Measurements from ENCODE around the gene DBN1. TPM values are rescaled to one million over a fixed set of nuclear protein-coding genes. Genes with fewer than 3 reads are reported as not detected.

The DBN1 gene
- polyA plus RNA-seq, 1 of the 3 experiments (the other 2 are of a cell fraction): 244 TPM

DNA sequence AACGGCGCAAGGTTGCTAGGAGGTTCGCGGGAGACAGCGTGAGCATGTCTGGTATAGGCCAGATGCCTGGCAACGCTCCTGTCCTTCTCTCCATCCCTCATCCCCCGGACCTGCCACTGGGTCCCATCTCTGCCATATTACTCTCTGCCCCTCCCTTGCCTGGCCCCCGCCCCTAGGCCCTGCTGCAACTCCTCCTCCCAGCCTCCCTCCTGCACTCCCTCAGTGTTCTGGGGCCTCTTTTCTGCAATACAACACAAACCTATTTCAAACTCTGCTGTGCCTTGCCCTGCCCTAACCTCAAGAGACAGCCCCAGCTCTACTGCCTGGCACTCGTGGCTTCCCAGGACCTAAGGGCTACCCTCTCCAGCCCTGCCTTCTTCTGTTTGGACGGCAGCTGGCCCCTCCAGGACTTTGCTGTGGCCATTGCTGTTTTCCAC is 8.9 kb upstream of the DBN1 start:
- H3K4me3 ChIP-seq (ENCODE audit: low read depth in 2 of 2, low read length in 1 of 2): no peak overlapping the region
- CTCF ChIA-PET: interaction anchor here (1.5 to 20.3 kb wide), 5 partner anchors 13 to 91 kb away, joined by 3 to 201 read pairs (median 7); partner anchors contain the start of gene PDLIM7

More for the DNA sequence above, 8.9 kb upstream of the DBN1 start:
- H2AFZ ChIP-seq (ENCODE audit: low read depth): no peak overlapping the region
- peaks cover 3% of the 10 kb centered on the region; the same call in 1 of the 2 replicates for H3K79me2 ChIP-seq (ENCODE audit: insufficient read depth)
- peak; percentile 58 for DNase-seq
- H3K4me1 ChIP-seq (ENCODE audit: control insufficient read depth in 1 of 2, insufficient read depth in 2 of 2, low read depth in 1 of 2, low read length in 1 of 2): peaks cover 6 to 69% of the 10 kb centered on the region in 2 experiments; a peak in 3 of 4 replicates
- H3K4me2 ChIP-seq: no peak overlapping the region
- H3K27ac ChIP-seq (ENCODE audit: low read depth in 2 of 2, low read length in 1 of 2): peak overlapping the region; percentile 22 to 31; a peak in 3 of 4 replicates
- POLR2A ChIA-PET: interaction anchor here (0.7 to 1.0 kb wide), 2 partner anchors 8 to 73 kb away, joined by 3 to 4 read pairs; no protein-coding TSS in a partner anchor
- H3K9me2 ChIP-seq: no peaks in the 10 kb centered on the region
- TF ChIP-seq RCOR1 (IDR thresholded peaks at IDR 0.05; ENCODE audit: low read length): no peak
- TF ChIP-seq TEAD4 (IDR thresholded peaks at IDR 0.05; ENCODE audit: borderline replicate concordance, insufficient read depth): no peak
- no peak for TF ChIP-seq NRF1 (IDR thresholded peaks at IDR 0.05; ENCODE audit: low read depth, low read length)
- TF ChIP-seq RAD21 (IDR thresholded peaks at IDR 0.05; ENCODE audit: low read length): no peak
- no peak for TF ChIP-seq EP300 (IDR thresholded peaks at IDR 0.05; ENCODE audit: borderline replicate concordance in 1 of 2, low read depth in 1 of 2, low read length in 1 of 2)
- TF ChIP-seq, protein P1, sequence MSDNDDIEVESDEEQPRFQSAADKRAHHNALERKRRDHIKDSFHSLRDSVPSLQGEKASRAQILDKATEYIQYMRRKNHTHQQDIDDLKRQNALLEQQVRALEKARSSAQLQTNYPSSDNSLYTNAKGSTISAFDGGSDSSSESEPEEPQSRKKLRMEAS (IDR thresholded peaks at IDR 0.05; ENCODE audit: low read depth): no peak
- TF ChIP-seq, protein P2, sequence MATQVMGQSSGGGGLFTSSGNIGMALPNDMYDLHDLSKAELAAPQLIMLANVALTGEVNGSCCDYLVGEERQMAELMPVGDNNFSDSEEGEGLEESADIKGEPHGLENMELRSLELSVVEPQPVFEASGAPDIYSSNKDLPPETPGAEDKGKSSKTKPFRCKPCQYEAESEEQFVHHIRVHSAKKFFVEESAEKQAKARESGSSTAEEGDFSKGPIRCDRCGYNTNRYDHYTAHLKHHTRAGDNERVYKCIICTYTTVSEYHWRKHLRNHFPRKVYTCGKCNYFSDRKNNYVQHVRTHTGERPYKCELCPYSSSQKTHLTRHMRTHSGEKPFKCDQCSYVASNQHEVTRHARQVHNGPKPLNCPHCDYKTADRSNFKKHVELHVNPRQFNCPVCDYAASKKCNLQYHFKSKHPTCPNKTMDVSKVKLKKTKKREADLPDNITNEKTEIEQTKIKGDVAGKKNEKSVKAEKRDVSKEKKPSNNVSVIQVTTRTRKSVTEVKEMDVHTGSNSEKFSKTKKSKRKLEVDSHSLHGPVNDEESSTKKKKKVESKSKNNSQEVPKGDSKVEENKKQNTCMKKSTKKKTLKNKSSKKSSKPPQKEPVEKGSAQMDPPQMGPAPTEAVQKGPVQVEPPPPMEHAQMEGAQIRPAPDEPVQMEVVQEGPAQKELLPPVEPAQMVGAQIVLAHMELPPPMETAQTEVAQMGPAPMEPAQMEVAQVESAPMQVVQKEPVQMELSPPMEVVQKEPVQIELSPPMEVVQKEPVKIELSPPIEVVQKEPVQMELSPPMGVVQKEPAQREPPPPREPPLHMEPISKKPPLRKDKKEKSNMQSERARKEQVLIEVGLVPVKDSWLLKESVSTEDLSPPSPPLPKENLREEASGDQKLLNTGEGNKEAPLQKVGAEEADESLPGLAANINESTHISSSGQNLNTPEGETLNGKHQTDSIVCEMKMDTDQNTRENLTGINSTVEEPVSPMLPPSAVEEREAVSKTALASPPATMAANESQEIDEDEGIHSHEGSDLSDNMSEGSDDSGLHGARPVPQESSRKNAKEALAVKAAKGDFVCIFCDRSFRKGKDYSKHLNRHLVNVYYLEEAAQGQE (IDR thresholded peaks at IDR 0.05; ENCODE audit: low read depth, low read length): no peak
- no peak for TF ChIP-seq TCF12 (IDR thresholded peaks at IDR 0.05)
- no peak for TF ChIP-seq ELF1 (IDR thresholded peaks at IDR 0.05)
- TF ChIP-seq, protein P3, sequence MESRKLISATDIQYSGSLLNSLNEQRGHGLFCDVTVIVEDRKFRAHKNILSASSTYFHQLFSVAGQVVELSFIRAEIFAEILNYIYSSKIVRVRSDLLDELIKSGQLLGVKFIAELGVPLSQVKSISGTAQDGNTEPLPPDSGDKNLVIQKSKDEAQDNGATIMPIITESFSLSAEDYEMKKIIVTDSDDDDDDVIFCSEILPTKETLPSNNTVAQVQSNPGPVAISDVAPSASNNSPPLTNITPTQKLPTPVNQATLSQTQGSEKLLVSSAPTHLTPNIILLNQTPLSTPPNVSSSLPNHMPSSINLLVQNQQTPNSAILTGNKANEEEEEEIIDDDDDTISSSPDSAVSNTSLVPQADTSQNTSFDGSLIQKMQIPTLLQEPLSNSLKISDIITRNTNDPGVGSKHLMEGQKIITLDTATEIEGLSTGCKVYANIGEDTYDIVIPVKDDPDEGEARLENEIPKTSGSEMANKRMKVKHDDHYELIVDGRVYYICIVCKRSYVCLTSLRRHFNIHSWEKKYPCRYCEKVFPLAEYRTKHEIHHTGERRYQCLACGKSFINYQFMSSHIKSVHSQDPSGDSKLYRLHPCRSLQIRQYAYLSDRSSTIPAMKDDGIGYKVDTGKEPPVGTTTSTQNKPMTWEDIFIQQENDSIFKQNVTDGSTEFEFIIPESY (IDR thresholded peaks at IDR 0.05; ENCODE audit: borderline replicate concordance, low read depth): no peak
- no peak for TF ChIP-seq RFX5 (IDR thresholded peaks at IDR 0.05; ENCODE audit: low read length)
- no peak for TF ChIP-seq NFIC (IDR thresholded peaks at IDR 0.05; ENCODE audit: borderline replicate concordance)
- no peak for TF ChIP-seq YY1 (IDR thresholded peaks at IDR 0.05; ENCODE audit: low read depth)
- no peak for TF ChIP-seq JUND (IDR thresholded peaks at IDR 0.05)
- TF ChIP-seq, protein P4, sequence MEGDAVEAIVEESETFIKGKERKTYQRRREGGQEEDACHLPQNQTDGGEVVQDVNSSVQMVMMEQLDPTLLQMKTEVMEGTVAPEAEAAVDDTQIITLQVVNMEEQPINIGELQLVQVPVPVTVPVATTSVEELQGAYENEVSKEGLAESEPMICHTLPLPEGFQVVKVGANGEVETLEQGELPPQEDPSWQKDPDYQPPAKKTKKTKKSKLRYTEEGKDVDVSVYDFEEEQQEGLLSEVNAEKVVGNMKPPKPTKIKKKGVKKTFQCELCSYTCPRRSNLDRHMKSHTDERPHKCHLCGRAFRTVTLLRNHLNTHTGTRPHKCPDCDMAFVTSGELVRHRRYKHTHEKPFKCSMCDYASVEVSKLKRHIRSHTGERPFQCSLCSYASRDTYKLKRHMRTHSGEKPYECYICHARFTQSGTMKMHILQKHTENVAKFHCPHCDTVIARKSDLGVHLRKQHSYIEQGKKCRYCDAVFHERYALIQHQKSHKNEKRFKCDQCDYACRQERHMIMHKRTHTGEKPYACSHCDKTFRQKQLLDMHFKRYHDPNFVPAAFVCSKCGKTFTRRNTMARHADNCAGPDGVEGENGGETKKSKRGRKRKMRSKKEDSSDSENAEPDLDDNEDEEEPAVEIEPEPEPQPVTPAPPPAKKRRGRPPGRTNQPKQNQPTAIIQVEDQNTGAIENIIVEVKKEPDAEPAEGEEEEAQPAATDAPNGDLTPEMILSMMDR (IDR thresholded peaks at IDR 0.05): no peak
- TF ChIP-seq, protein P5, sequence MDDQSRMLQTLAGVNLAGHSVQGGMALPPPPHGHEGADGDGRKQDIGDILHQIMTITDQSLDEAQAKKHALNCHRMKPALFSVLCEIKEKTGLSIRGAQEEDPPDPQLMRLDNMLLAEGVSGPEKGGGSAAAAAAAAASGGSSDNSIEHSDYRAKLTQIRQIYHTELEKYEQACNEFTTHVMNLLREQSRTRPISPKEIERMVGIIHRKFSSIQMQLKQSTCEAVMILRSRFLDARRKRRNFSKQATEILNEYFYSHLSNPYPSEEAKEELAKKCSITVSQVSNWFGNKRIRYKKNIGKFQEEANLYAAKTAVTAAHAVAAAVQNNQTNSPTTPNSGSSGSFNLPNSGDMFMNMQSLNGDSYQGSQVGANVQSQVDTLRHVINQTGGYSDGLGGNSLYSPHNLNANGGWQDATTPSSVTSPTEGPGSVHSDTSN (IDR thresholded peaks at IDR 0.05): no peak; the same call in 1 of the 2 replicates
- TF ChIP-seq, protein P6, sequence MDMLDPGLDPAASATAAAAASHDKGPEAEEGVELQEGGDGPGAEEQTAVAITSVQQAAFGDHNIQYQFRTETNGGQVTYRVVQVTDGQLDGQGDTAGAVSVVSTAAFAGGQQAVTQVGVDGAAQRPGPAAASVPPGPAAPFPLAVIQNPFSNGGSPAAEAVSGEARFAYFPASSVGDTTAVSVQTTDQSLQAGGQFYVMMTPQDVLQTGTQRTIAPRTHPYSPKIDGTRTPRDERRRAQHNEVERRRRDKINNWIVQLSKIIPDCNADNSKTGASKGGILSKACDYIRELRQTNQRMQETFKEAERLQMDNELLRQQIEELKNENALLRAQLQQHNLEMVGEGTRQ (IDR thresholded peaks at IDR 0.05; ENCODE audit: borderline replicate concordance, low read depth, low read length): no peak
- no peaks in the 10 kb centered on the region for H3K27me3 ChIP-seq (ENCODE audit: insufficient read depth)
- H3K9me3 ChIP-seq: no peaks in the 10 kb centered on the region
- peaks cover 30% of the 10 kb centered on the region for H4K20me1 ChIP-seq (ENCODE audit: insufficient read depth)
- WGBS (ENCODE audit: low lambda C conversion rate): 90% methylated on average over 10 of the region's 10 CpGs
- peaks cover 26 to 29% of the 10 kb centered on the region in 2 experiments for H3K36me3 ChIP-seq (replicated peaks in 1 of 2; ENCODE audit: control insufficient read depth in 1 of 2, insufficient read depth in 2 of 2, low read length in 1 of 2)
- peaks cover 82% of the 10 kb centered on the region for H3F3A ChIP-seq (replicated peaks; ENCODE audit: insufficient read depth)
- no peak overlapping the region for H3K9ac ChIP-seq

Data from SK-N-SH (cell line).